ENCODE results near the gene ISCA2. TPM values are rescaled to one million over a fixed set of nuclear protein-coding genes. Genes with fewer than 3 reads are reported as not detected.
"Not testable (repeated sequence)": the region's sequence is repeated elsewhere in the genome, so short reads cannot be mapped to it uniquely, and the experiment has no call there.

The ISCA2 gene
- total RNA-seq, 1 donor from 2014 or later, result 31.4 TPM

GRCh38 chr14:74535756-74536325 lies 42.3 kb downstream of the ISCA2 start:
- H3K4me1 Mint-ChIP-seq (ENCODE audit: unreplicated experiment), result peaks cover 9% of the 10 kb centered on the region
- no peaks in the 10 kb centered on the region for H3K27me3 Mint-ChIP-seq (ENCODE audit: unreplicated experiment)
- no peaks in the 10 kb centered on the region for H3K9me3 Mint-ChIP-seq (ENCODE audit: unreplicated experiment)
- no peak for TF ChIP-seq CTCF (IDR thresholded peaks at IDR 0.05; ENCODE audit: unreplicated experiment)
- H3K27ac Mint-ChIP-seq (ENCODE audit: unreplicated experiment), result no peak overlapping the region
- H3K4me3 Mint-ChIP-seq (ENCODE audit: unreplicated experiment), result no peak overlapping the region
- no peak for DNase-seq (ENCODE audit: low spot score)
- peaks cover 3% of the 10 kb centered on the region for H3K36me3 Mint-ChIP-seq (ENCODE audit: low read depth, unreplicated experiment)

GRCh38 chr14:74536336-74536735 lies 42.8 kb downstream of the ISCA2 start:
- H3K4me3 Mint-ChIP-seq (ENCODE audit: unreplicated experiment); H3K9me3 Mint-ChIP-seq (ENCODE audit: unreplicated experiment); DNase-seq (ENCODE audit: low spot score); H3K36me3 Mint-ChIP-seq (ENCODE audit: low read depth, unreplicated experiment); H3K27ac Mint-ChIP-seq (ENCODE audit: unreplicated experiment); H3K4me1 Mint-ChIP-seq (ENCODE audit: unreplicated experiment); H3K27me3 Mint-ChIP-seq (ENCODE audit: unreplicated experiment): not testable (repeated sequence)

- no peak for DNase-seq (ENCODE audit: low spot score)
- H3K9me3 Mint-ChIP-seq (ENCODE audit: unreplicated experiment), result no peaks in the 10 kb centered on the region
- peaks cover 9% of the 10 kb centered on the region for H3K4me1 Mint-ChIP-seq (ENCODE audit: unreplicated experiment)
- H3K4me3 Mint-ChIP-seq (ENCODE audit: unreplicated experiment), result no peak overlapping the region
- H3K27ac Mint-ChIP-seq (ENCODE audit: unreplicated experiment), result no peak overlapping the region
- no peaks in the 10 kb centered on the region for H3K27me3 Mint-ChIP-seq (ENCODE audit: unreplicated experiment)
- TF ChIP-seq CTCF (IDR thresholded peaks at IDR 0.05; ENCODE audit: unreplicated experiment), result no peak
- peaks cover 3% of the 10 kb centered on the region for H3K36me3 Mint-ChIP-seq (ENCODE audit: low read depth, unreplicated experiment)
Observed at GRCh38 chr14:74538411-74539391, 45.1 kb downstream of the ISCA2 start.

- H3K4me3 Mint-ChIP-seq (ENCODE audit: unreplicated experiment), result no peak overlapping the region
- peaks cover 3% of the 10 kb centered on the region for H3K36me3 Mint-ChIP-seq (ENCODE audit: low read depth, unreplicated experiment)
- H3K9me3 Mint-ChIP-seq (ENCODE audit: unreplicated experiment), result no peaks in the 10 kb centered on the region
- peaks cover 9% of the 10 kb centered on the region for H3K4me1 Mint-ChIP-seq (ENCODE audit: unreplicated experiment)
- no peaks in the 10 kb centered on the region for H3K27me3 Mint-ChIP-seq (ENCODE audit: unreplicated experiment)
- no peak overlapping the region for H3K27ac Mint-ChIP-seq (ENCODE audit: unreplicated experiment)
- DNase-seq (ENCODE audit: low spot score), result no peak
- TF ChIP-seq CTCF (IDR thresholded peaks at IDR 0.05; ENCODE audit: unreplicated experiment), result no peak
Observed at GRCh38 chr14:74539503-74539902, 45.9 kb downstream of the ISCA2 start.

- no peak overlapping the region for H3K27ac Mint-ChIP-seq (ENCODE audit: unreplicated experiment)
- TF ChIP-seq CTCF (IDR thresholded peaks at IDR 0.05; ENCODE audit: unreplicated experiment), result no peak
Observed at GRCh38 chr14:74541225-74541624, 47.7 kb downstream of the ISCA2 start.

More at GRCh38 chr14:74541225-74541624, 47.7 kb downstream of the ISCA2 start:
- no peak for DNase-seq (ENCODE audit: low spot score)
- Mint-ChIP-seq H3K36me3 (ENCODE audit: low read depth, unreplicated experiment) (peaks cover 3% of the 10 kb centered on the region), H3K4me3 (ENCODE audit: unreplicated experiment) (no peak overlapping the region), H3K27me3 (ENCODE audit: unreplicated experiment) (peaks cover 3% of the 10 kb centered on the region), H3K9me3 (ENCODE audit: unreplicated experiment) (no peaks in the 10 kb centered on the region), H3K4me1 (ENCODE audit: unreplicated experiment) (peaks cover 9% of the 10 kb centered on the region)

Measured in endothelial cell (in vitro differentiated cells).